Mesendoderm (in vitro differentiated cells): ENCODE results near the gene EYS.

Experiments used
- DNase-seq: peaks from one replicate; pipeline ENCODE4 v3.0.0; 2013
- H2AK5ac ChIP-seq: 2 replicates; pipeline ENCODE4 v1.6.1; 2013; ENCODE audit warnings: low read length, inconsistent platforms
- H2BK120ac ChIP-seq: 2 replicates; pipeline ENCODE4 v1.6.1; 2013; ENCODE audit warnings: low read depth, mild to moderate bottlenecking, low read length, moderate library complexity, mixed read lengths
- H2BK15ac ChIP-seq: replicated peaks from 2 replicates; pipeline ENCODE4 v1.6.1; 2013; ENCODE audit warnings: low read depth, mild to moderate bottlenecking, moderate library complexity
- H2BK5ac ChIP-seq: 2 replicates; pipeline ENCODE4 v1.6.1; 2013; ENCODE audit warnings: low read length, inconsistent platforms
- H3K18ac ChIP-seq: 2 replicates; pipeline ENCODE4 v1.6.1; 2013; ENCODE audit warnings: mild to moderate bottlenecking, low read length, mixed read lengths
- H3K23ac ChIP-seq: one replicate; pipeline ENCODE4 v1.6.1; 2013; ENCODE audit warnings: low read length
- H3K27ac ChIP-seq: 2 replicates; pipeline ENCODE4 v1.5.1; 2013; ENCODE audit warnings: low read depth, mild to moderate bottlenecking, inconsistent platforms, low read length, moderate library complexity
- H3K27me3 ChIP-seq: 2 replicates; pipeline ENCODE4 v1.6.1; 2013; ENCODE audit warnings: low read length, control low read depth, mild to moderate bottlenecking, inconsistent platforms; ENCODE audit not compliant: insufficient read depth, poor library complexity
- H3K36me3 ChIP-seq: 2 replicates; pipeline ENCODE4 v1.6.1; 2013; ENCODE audit warnings: low read length, inconsistent platforms; ENCODE audit not compliant: control insufficient read depth, insufficient read depth
- H3K4ac ChIP-seq: one replicate; pipeline ENCODE4 v1.6.1; 2013; ENCODE audit warnings: low read depth, mild to moderate bottlenecking, low read length, moderate library complexity
- H3K4me1 ChIP-seq: 2 replicates; pipeline ENCODE4 v1.6.1; 2013; ENCODE audit warnings: low read depth, low read length, inconsistent platforms; ENCODE audit not compliant: control insufficient read depth
- H3K4me2 ChIP-seq: 2 replicates; pipeline ENCODE4 v1.6.1; 2013; ENCODE audit warnings: low read length
- H3K4me3 ChIP-seq: 2 replicates; pipeline ENCODE4 v1.5.1; 2013; ENCODE audit warnings: mild to moderate bottlenecking, low read length
- H3K56ac ChIP-seq: one replicate; pipeline ENCODE4 v1.6.1; 2013; ENCODE audit warnings: low read length
- H3K79me1 ChIP-seq: 2 replicates; pipeline ENCODE4 v1.6.1; 2013; ENCODE audit warnings: low read length, inconsistent platforms
- H3K79me2 ChIP-seq: 2 replicates; pipeline ENCODE4 v1.6.1; 2013; ENCODE audit warnings: mild to moderate bottlenecking, low read length; ENCODE audit not compliant: control insufficient read depth, insufficient read depth
- H3K9ac ChIP-seq: 2 replicates; pipeline ENCODE4 v1.6.1; 2013; ENCODE audit warnings: low read length, inconsistent platforms
- H4K5ac ChIP-seq: one replicate; pipeline ENCODE4 v1.6.1; 2013; ENCODE audit warnings: low read length
- H4K8ac ChIP-seq: one replicate; pipeline ENCODE4 v1.6.1; 2013; ENCODE audit warnings: low read depth, mild to moderate bottlenecking, control low read depth, low read length, moderate library complexity
- WGBS: extraction: QIAGEN DNeasy Blood & Tissue Kit; methylation state at CpG from one replicate; pipeline ENCODE4 v1.1.7; 2013; ENCODE audit warnings: low lambda C conversion rate, missing lambda C conversion rate; ENCODE audit not compliant: insufficient coverage; ENCODE audit errors: extremely low coverage; 5-methylcytosine and 5-hydroxymethylcytosine counted together

EYS gene

GRCh38 chr6:64926051-64926450 lies 781.0 kb downstream of the EYS start:
- H2AK5ac ChIP-seq: no peak overlapping the region
- H3K18ac ChIP-seq: no peak overlapping the region
- H3K23ac ChIP-seq: no peak overlapping the region
- H3K4me1 ChIP-seq: no peaks in the 10 kb centered on the region
- DNase-seq: no peak
- H3K56ac ChIP-seq: no peak overlapping the region
- no peaks in the 10 kb centered on the region for H3K36me3 ChIP-seq
- H3K27ac ChIP-seq: no peak overlapping the region
- no peak overlapping the region for H3K4me3 ChIP-seq
- H3K79me1 ChIP-seq: no peaks in the 10 kb centered on the region
- no peak overlapping the region for H2BK15ac ChIP-seq
- H3K4ac ChIP-seq: no peak overlapping the region
- H4K5ac ChIP-seq: no peak overlapping the region
- no peak overlapping the region for H2BK5ac ChIP-seq
- H3K27me3 ChIP-seq: no peaks in the 10 kb centered on the region
- no peak overlapping the region for H4K8ac ChIP-seq
- no peak overlapping the region for H3K4me2 ChIP-seq
- H3K79me2 ChIP-seq: no peaks in the 10 kb centered on the region
- no peak overlapping the region for H2BK120ac ChIP-seq
- H3K9ac ChIP-seq: no peak overlapping the region

- Histone ChIP-seq H2BK120ac (no peak overlapping the region), H3K18ac (no peak overlapping the region), H3K27ac (no peak overlapping the region), H3K9ac (no peak overlapping the region), H3K23ac (no peak overlapping the region), H3K36me3 (no peaks in the 10 kb centered on the region), H3K27me3 (no peaks in the 10 kb centered on the region), H2AK5ac (no peak overlapping the region), H4K8ac (no peak overlapping the region), H2BK15ac (no peak overlapping the region), H3K4me2 (no peak overlapping the region), H3K79me2 (no peaks in the 10 kb centered on the region), H2BK5ac (no peak overlapping the region), H4K5ac (no peak overlapping the region), H3K4me3 (no peak overlapping the region), H3K79me1 (no peaks in the 10 kb centered on the region), H3K4me1 (no peaks in the 10 kb centered on the region), H3K56ac (no peak overlapping the region), H3K4ac (no peak overlapping the region)
- no peak for DNase-seq
- WGBS: no CpG with 5 or more reads among the region's 1 CpG
These were observed 786.8 kb downstream of the EYS start for GRCh38 chr6:64920257-64920656.

GRCh38 chr6:64914124-64914523 lies 792.9 kb downstream of the EYS start:
- Histone ChIP-seq H3K23ac (no peak overlapping the region), H3K27ac (no peak overlapping the region), H3K79me1 (no peaks in the 10 kb centered on the region), H3K18ac (no peak overlapping the region), H4K8ac (no peak overlapping the region), H3K4ac (no peak overlapping the region), H3K4me2 (no peak overlapping the region), H3K27me3 (no peaks in the 10 kb centered on the region), H3K4me3 (no peak overlapping the region), H2BK120ac (no peak overlapping the region), H2BK5ac (no peak overlapping the region), H3K79me2 (no peaks in the 10 kb centered on the region), H2AK5ac (no peak overlapping the region), H2BK15ac (no peak overlapping the region), H4K5ac (no peak overlapping the region), H3K36me3 (no peaks in the 10 kb centered on the region), H3K9ac (no peak overlapping the region), H3K56ac (no peak overlapping the region), H3K4me1 (no peaks in the 10 kb centered on the region)
- DNase-seq: no peak

GRCh38 chr6:64912966-64913365 lies 794.1 kb downstream of the EYS start:
- Histone ChIP-seq H2BK120ac (no peak overlapping the region), H3K56ac (no peak overlapping the region), H3K18ac (no peak overlapping the region), H3K27ac (no peak overlapping the region), H4K5ac (no peak overlapping the region), H2BK5ac (no peak overlapping the region), H2BK15ac (no peak overlapping the region), H3K4me3 (no peak overlapping the region), H3K9ac (no peak overlapping the region), H3K79me2 (no peaks in the 10 kb centered on the region), H3K4me1 (no peaks in the 10 kb centered on the region), H3K23ac (no peak overlapping the region), H3K79me1 (no peaks in the 10 kb centered on the region), H3K36me3 (no peaks in the 10 kb centered on the region), H2AK5ac (no peak overlapping the region), H3K4ac (no peak overlapping the region), H3K27me3 (no peaks in the 10 kb centered on the region), H3K4me2 (no peak overlapping the region), H4K8ac (no peak overlapping the region)
- DNase-seq: no peak
- no CpG with 5 or more reads among the region's 1 CpG for WGBS

GRCh38 chr6:64908104-64908503 lies 798.9 kb downstream of the EYS start:
- no peak overlapping the region for H3K4me3 ChIP-seq
- no peaks in the 10 kb centered on the region for H3K36me3 ChIP-seq
- DNase-seq: no peak
- no peak overlapping the region for H3K56ac ChIP-seq
- H3K27me3 ChIP-seq: no peaks in the 10 kb centered on the region
- no peak overlapping the region for H4K8ac ChIP-seq
- H3K4me2 ChIP-seq: no peak overlapping the region
- no peak overlapping the region for H3K4ac ChIP-seq
- no CpG with 5 or more reads among the region's 7 CpGs for WGBS
- no peak overlapping the region for H2BK5ac ChIP-seq
- no peaks in the 10 kb centered on the region for H3K79me1 ChIP-seq
- no peak overlapping the region for H2BK15ac ChIP-seq
- H3K4me1 ChIP-seq: no peaks in the 10 kb centered on the region
- no peak overlapping the region for H2BK120ac ChIP-seq
- no peak overlapping the region for H3K27ac ChIP-seq
- no peak overlapping the region for H3K18ac ChIP-seq
- H3K23ac ChIP-seq: no peak overlapping the region
- no peak overlapping the region for H4K5ac ChIP-seq
- no peak overlapping the region for H3K9ac ChIP-seq
- no peaks in the 10 kb centered on the region for H3K79me2 ChIP-seq
- no peak overlapping the region for H2AK5ac ChIP-seq

- H3K9ac ChIP-seq: no peak overlapping the region
- H3K18ac ChIP-seq: no peak overlapping the region
- no peak overlapping the region for H3K4me3 ChIP-seq
- H3K27ac ChIP-seq: no peak overlapping the region
- no peak overlapping the region for H4K8ac ChIP-seq
- H3K79me1 ChIP-seq: no peaks in the 10 kb centered on the region
- H3K79me2 ChIP-seq: no peaks in the 10 kb centered on the region
- H3K27me3 ChIP-seq: no peaks in the 10 kb centered on the region
- no peak overlapping the region for H3K56ac ChIP-seq
- no peak overlapping the region for H3K23ac ChIP-seq
- H3K4ac ChIP-seq: no peak overlapping the region
- no peaks in the 10 kb centered on the region for H3K4me1 ChIP-seq
- H2AK5ac ChIP-seq: no peak overlapping the region
- no peak overlapping the region for H4K5ac ChIP-seq
- no peak overlapping the region for H2BK15ac ChIP-seq
- no peak overlapping the region for H2BK120ac ChIP-seq
- DNase-seq: no peak
- H3K4me2 ChIP-seq: no peak overlapping the region
- H2BK5ac ChIP-seq: no peak overlapping the region
- no CpG with 5 or more reads among the region's 2 CpGs for WGBS
- H3K36me3 ChIP-seq: no peaks in the 10 kb centered on the region
These were observed 802.4 kb downstream of the EYS start for GRCh38 chr6:64904616-64905015.
